Measurements from ENCODE around the gene WDR45B. TPM values are rescaled to one million over a fixed set of nuclear protein-coding genes. Genes with fewer than 3 reads are reported as not detected.

The WDR45B gene
- total RNA-seq, 2 experiments from 2014 or later: 61.7 to 81.9 TPM

DNA sequence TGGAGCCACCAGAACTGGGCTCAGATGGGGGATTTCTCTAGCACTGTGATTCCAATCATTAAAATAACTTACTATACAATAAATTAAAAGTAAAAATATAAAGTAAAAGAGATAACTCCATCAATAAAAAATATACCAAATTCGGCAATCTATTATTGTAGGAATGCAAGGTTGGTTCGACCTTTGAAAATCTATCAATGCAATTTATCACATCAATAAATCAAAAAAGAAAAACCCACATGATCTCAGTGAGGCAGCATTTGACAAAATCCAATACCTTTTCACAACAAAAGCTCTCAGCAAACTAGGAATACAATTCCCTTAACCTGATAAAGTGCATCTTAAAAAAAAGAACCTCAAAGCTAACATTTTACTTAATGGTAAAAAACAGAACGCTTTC is 33.3 kb upstream of the WDR45B start:
- CTCF ChIA-PET (ENCODE audit: unreplicated experiment): no interaction called here
- POLR2A ChIA-PET: interaction anchor here (0.6 to 1.0 kb wide), 4 partner anchors 26 to 521 kb away, joined by 3 to 7 read pairs (median 4); no protein-coding TSS in a partner anchor
- TF ChIP-seq EZH2phosphoT487 (IDR thresholded peaks at IDR 0.05; ENCODE audit: borderline replicate concordance, low read depth, low read length): no peak
- TF ChIP-seq, protein P1, sequence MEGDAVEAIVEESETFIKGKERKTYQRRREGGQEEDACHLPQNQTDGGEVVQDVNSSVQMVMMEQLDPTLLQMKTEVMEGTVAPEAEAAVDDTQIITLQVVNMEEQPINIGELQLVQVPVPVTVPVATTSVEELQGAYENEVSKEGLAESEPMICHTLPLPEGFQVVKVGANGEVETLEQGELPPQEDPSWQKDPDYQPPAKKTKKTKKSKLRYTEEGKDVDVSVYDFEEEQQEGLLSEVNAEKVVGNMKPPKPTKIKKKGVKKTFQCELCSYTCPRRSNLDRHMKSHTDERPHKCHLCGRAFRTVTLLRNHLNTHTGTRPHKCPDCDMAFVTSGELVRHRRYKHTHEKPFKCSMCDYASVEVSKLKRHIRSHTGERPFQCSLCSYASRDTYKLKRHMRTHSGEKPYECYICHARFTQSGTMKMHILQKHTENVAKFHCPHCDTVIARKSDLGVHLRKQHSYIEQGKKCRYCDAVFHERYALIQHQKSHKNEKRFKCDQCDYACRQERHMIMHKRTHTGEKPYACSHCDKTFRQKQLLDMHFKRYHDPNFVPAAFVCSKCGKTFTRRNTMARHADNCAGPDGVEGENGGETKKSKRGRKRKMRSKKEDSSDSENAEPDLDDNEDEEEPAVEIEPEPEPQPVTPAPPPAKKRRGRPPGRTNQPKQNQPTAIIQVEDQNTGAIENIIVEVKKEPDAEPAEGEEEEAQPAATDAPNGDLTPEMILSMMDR (conservative IDR thresholded peaks at IDR 0.05; ENCODE audit: low read length): no peak
- Histone ChIP-seq H3K79me2 (ENCODE audit: insufficient read depth, low read depth, low read length) (no peaks in the 10 kb centered on the region), H3K27ac (ENCODE audit: low read depth, low read length, poor library complexity, severe bottlenecking) (no peak overlapping the region), H3K4me2 (ENCODE audit: low read length) (no peak overlapping the region), H3K9me2 (ENCODE audit: insufficient read depth, low read length) (no peaks in the 10 kb centered on the region), H3K36me3 (ENCODE audit: insufficient read depth, low read length) (peaks cover 4% of the 10 kb centered on the region; the same call in 1 of the 2 replicates), H4K20me1 (ENCODE audit: insufficient read depth, low read length) (no peaks in the 10 kb centered on the region), H3K4me3 (ENCODE audit: low read depth, low read length, poor library complexity, severe bottlenecking) (no peak overlapping the region), H3K9me3 (ENCODE audit: low read length) (peaks cover 22% of the 10 kb centered on the region), H3K4me1 (ENCODE audit: insufficient read depth, low read length, poor library complexity, severe bottlenecking) (peaks cover 34% of the 10 kb centered on the region), H2AFZ (ENCODE audit: low read length) (no peak overlapping the region)
- intact Hi-C loops (cut with micrococcal nuclease; ENCODE audit: unreplicated experiment): no loop called here
- DNase-seq (ENCODE audit: low spot score): no peak
- no TSS peak for BruUV-seq (replicated peaks)

DNA sequence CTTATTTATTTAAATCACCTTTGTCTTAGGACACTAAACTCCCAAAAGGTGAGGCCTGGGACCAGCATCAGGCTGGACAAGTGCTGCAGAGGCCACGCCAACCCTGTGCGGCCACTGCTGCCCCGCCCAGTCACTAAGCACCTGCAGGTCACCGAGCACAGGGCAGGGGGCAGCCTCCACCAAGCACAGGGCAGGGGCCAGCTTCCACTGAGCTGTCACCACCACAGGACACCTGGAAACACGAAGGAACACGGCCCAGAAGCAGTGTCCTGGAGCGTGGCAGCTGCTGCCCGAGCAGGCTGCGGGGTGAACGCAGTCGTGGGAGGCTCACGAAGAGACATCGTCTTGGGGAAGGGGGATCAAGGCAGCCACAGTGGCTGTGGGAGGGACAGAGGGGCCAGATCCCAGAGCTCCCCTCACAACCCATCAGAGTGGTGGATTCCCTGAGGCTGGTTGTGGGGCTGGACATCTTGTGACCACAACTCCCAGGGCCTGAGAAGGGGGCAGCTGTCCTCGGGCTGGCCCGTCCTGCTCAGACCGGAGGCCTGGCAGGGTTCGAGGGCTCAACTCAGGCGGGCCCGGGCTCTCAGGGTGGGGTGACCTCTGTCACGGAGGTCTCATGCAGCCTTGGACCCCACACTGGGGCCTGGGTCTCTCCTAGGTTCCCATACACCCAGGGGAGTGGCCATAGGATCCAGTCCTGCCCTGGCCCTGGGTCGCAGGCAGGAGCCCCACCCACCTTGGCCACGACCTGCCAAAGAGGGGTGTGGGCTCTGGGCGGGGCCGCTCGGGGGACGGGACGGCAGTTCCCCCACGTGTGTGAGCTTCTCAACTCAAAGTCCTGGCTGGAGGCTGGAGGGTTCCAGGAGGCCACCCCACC is 31.6 kb upstream of the WDR45B start:
- ChIA-PET POLR2A (interaction anchor here (0.6 to 1.2 kb wide), 4 partner anchors 22 to 44 kb away, joined by 3 to 4 read pairs (median 4); partner anchors contain the start of gene FN3KRP), CTCF (ENCODE audit: unreplicated experiment) (no interaction called here)
- peaks cover 22% of the 10 kb centered on the region for H3K9me3 ChIP-seq (ENCODE audit: low read length)
- no peaks in the 10 kb centered on the region for H3K79me2 ChIP-seq (ENCODE audit: insufficient read depth, low read depth, low read length)
- peak overlapping the region; percentile 8; the same call in 1 of the 2 replicates for H3K4me2 ChIP-seq (ENCODE audit: low read length)
- H3K36me3 ChIP-seq (ENCODE audit: insufficient read depth, low read length): peaks cover 4% of the 10 kb centered on the region; the same call in 1 of the 2 replicates
- peaks cover 51% of the 10 kb centered on the region for H3K4me1 ChIP-seq (ENCODE audit: insufficient read depth, low read length, poor library complexity, severe bottlenecking)
- no TSS peak for BruUV-seq (replicated peaks)
- H3K9me2 ChIP-seq (ENCODE audit: insufficient read depth, low read length): no peaks in the 10 kb centered on the region
- intact Hi-C loops (cut with micrococcal nuclease; ENCODE audit: unreplicated experiment): loop anchor here (1.0 to 5.0 kb wide), 6 partner anchors 37 to 422 kb away; partner anchors contain the start of genes FN3KRP and TBCD
- peak overlapping the region; percentile 98 for H3K27ac ChIP-seq (ENCODE audit: low read depth, low read length, poor library complexity, severe bottlenecking)
- H3K4me3 ChIP-seq (ENCODE audit: low read depth, low read length, poor library complexity, severe bottlenecking): no peak overlapping the region
- no peaks in the 10 kb centered on the region for H4K20me1 ChIP-seq (ENCODE audit: insufficient read depth, low read length)
- no peak overlapping the region for H2AFZ ChIP-seq (ENCODE audit: low read length)
- TF ChIP-seq, protein P1 (conservative IDR thresholded peaks at IDR 0.05; ENCODE audit: low read length): peak; percentile 35; the same call in 1 of the 2 replicates
- no peak for TF ChIP-seq EZH2phosphoT487 (IDR thresholded peaks at IDR 0.05; ENCODE audit: borderline replicate concordance, low read depth, low read length)
- DNase-seq (ENCODE audit: low spot score): no peak
